Esophagus (tissue), 2 donors: Measurements from ENCODE around the gene BUB1. TPM values are rescaled to one million over a fixed set of nuclear protein-coding genes. Genes with fewer than 3 reads are reported as not detected.

ENCODE experiments used
- H3K27ac ChIP-seq, 2 donors: one replicate each; pipeline ENCODE4 v1.5.1; 2013; ENCODE audit warnings: low read depth in 2 of 2, mild to moderate bottlenecking in 2 of 2, inconsistent platforms in 1 of 2, low read length in 1 of 2, moderate library complexity in 1 of 2
- H3K27me3 ChIP-seq, 2 donors: one replicate each; pipeline ENCODE4 v1.6.1; 2013; ENCODE audit warnings: low read length in 2 of 2, control low read depth in 1 of 2, mild to moderate bottlenecking in 1 of 2; ENCODE audit not compliant: insufficient read depth in 2 of 2, control insufficient read depth in 1 of 2
- H3K36me3 ChIP-seq, 2 donors: one replicate each; pipeline ENCODE4 v1.6.1; 2013; ENCODE audit warnings: low read length in 1 of 2; ENCODE audit not compliant: control insufficient read depth in 2 of 2, insufficient read depth in 2 of 2
- H3K4me1 ChIP-seq, 2 donors: one replicate each; pipeline ENCODE4 v1.6.1; 2013; ENCODE audit warnings: low read length in 1 of 2; ENCODE audit not compliant: control insufficient read depth in 2 of 2, insufficient read depth in 2 of 2
- H3K4me3 ChIP-seq, 2 donors: one replicate each; pipeline ENCODE4 v1.5.1; 2013; ENCODE audit warnings: low read length in 2 of 2, mild to moderate bottlenecking in 2 of 2, low read depth in 1 of 2, moderate library complexity in 1 of 2
- H3K9me3 ChIP-seq, 2 donors: one replicate each; pipeline ENCODE4 v1.6.1; 2013; ENCODE audit warnings: mild to moderate bottlenecking in 2 of 2, low read depth in 1 of 2, low read length in 1 of 2, moderate library complexity in 1 of 2; ENCODE audit not compliant: control insufficient read depth in 2 of 2, insufficient read depth in 1 of 2
- WGBS, 2 donors: extraction: QIAGEN DNeasy Blood & Tissue Kit; methylation state at CpG; one replicate each; pipeline ENCODE4 v1.1.7; 2013; 5-methylcytosine and 5-hydroxymethylcytosine counted together
- polyA plus RNA-seq, 2 donors: library from polyadenylated mRNA; stranded (reverse); fragments of 200-250 nt; gene quantifications; one replicate each; pipeline ENCODE4 v1.2.3, GENCODE V29; 2013
- donor health status: healthy with polysubstance abuse.
- donor health status: Bipolar disorder and iron deficiency.

Gene BUB1
- polyA plus RNA-seq, 2 donors, result 2.3 to 5.3 TPM

- Histone ChIP-seq H3K36me3 (no peaks in the 10 kb centered on the region), H3K4me1 (no peaks in the 10 kb centered on the region), H3K9me3 (no peaks in the 10 kb centered on the region), H3K27ac (no peak overlapping the region), H3K27me3 (no peaks in the 10 kb centered on the region), H3K4me3 (no peak overlapping the region)
- WGBS, 2 donors, result 26 to 31% methylated on average over 9 of the region's 9 CpGs
Measured at GRCh38 chr2:110679337-110679707, 1.5 kb upstream of the BUB1 start.

- Histone ChIP-seq H3K27ac (peak overlapping the region; percentile 83 to 86), H3K9me3 (no peaks in the 10 kb centered on the region), H3K4me1 (no peaks in the 10 kb centered on the region), H3K4me3 (peak overlapping the region; percentile 58 to 76), H3K36me3 (no peaks in the 10 kb centered on the region), H3K27me3 (no peaks in the 10 kb centered on the region)
- WGBS, 2 donors, result 1% methylated on average over 28 of the region's 28 CpGs
Measured at GRCh38 chr2:110678457-110679336, 834 bp upstream of the BUB1 start.

GRCh38 chr2:110677080-110677479 is 783 bp downstream of the BUB1 start:
- Histone ChIP-seq H3K36me3 (no peaks in the 10 kb centered on the region), H3K9me3 (no peaks in the 10 kb centered on the region), H3K4me3 (peak overlapping the region in 1 of 2 donors; percentile 76), H3K27me3 (no peaks in the 10 kb centered on the region), H3K4me1 (no peaks in the 10 kb centered on the region), H3K27ac (no peak overlapping the region)
- 3 to 6% methylated on average over 5 of the region's 5 CpGs for WGBS, 2 donors

- Histone ChIP-seq H3K4me1 (no peaks in the 10 kb centered on the region), H3K4me3 (no peak overlapping the region), H3K9me3 (no peaks in the 10 kb centered on the region), H3K27me3 (no peaks in the 10 kb centered on the region), H3K27ac (no peak overlapping the region), H3K36me3 (no peaks in the 10 kb centered on the region)
- WGBS, 2 donors, result 82% methylated on average over 6 of the region's 6 CpGs
Measured at GRCh38 chr2:110675679-110676078, 2.2 kb downstream of the BUB1 start.

GRCh38 chr2:110674620-110675555 is 3.0 kb downstream of the BUB1 start:
- WGBS, 2 donors, result 56 to 58% methylated on average over 7 of the region's 7 CpGs
- Histone ChIP-seq H3K27me3 (no peaks in the 10 kb centered on the region), H3K9me3 (no peaks in the 10 kb centered on the region), H3K27ac (no peak overlapping the region), H3K4me1 (no peaks in the 10 kb centered on the region), H3K36me3 (no peaks in the 10 kb centered on the region), H3K4me3 (no peak overlapping the region)

GRCh38 chr2:110673201-110673600 is 4.7 kb downstream of the BUB1 start:
- WGBS, 2 donors, result 95 to 97% methylated on average over 4 of the region's 4 CpGs

GRCh38 chr2:110670826-110671225 is 7.0 kb downstream of the BUB1 start:
- WGBS, 2 donors, result 95 to 96% methylated on average over 5 of the region's 5 CpGs
- H3K36me3 ChIP-seq, result no peaks in the 10 kb centered on the region
- no peak overlapping the region for H3K4me3 ChIP-seq
- H3K9me3 ChIP-seq, result no peaks in the 10 kb centered on the region
- no peak overlapping the region for H3K27ac ChIP-seq
- no peaks in the 10 kb centered on the region for H3K4me1 ChIP-seq
- H3K27me3 ChIP-seq, result no peaks in the 10 kb centered on the region

More at GRCh38 chr2:110673201-110673600, 4.7 kb downstream of the BUB1 start:
- no peaks in the 10 kb centered on the region for H3K36me3 ChIP-seq
- no peak overlapping the region for H3K27ac ChIP-seq
- H3K9me3 ChIP-seq, result no peaks in the 10 kb centered on the region
- no peak overlapping the region for H3K4me3 ChIP-seq
- H3K4me1 ChIP-seq, result no peaks in the 10 kb centered on the region
- H3K27me3 ChIP-seq, result no peaks in the 10 kb centered on the region

- no peaks in the 10 kb centered on the region for H3K4me1 ChIP-seq
- H3K4me3 ChIP-seq, result no peak overlapping the region
- 80 to 89% methylated on average over 1 of the region's 1 CpG for WGBS, 2 donors
- H3K27ac ChIP-seq, result no peak overlapping the region
- no peaks in the 10 kb centered on the region for H3K27me3 ChIP-seq
- no peaks in the 10 kb centered on the region for H3K36me3 ChIP-seq
- no peaks in the 10 kb centered on the region for H3K9me3 ChIP-seq
Measured at GRCh38 chr2:110669079-110669478, 8.8 kb downstream of the BUB1 start.

- Histone ChIP-seq H3K4me3 (no peak overlapping the region), H3K4me1 (no peaks in the 10 kb centered on the region), H3K27ac (no peak overlapping the region), H3K9me3 (no peaks in the 10 kb centered on the region), H3K27me3 (no peaks in the 10 kb centered on the region), H3K36me3 (no peaks in the 10 kb centered on the region)
- WGBS, 2 donors, result 58 to 68% methylated on average over 3 of the region's 3 CpGs
Measured at GRCh38 chr2:110667071-110667470, 10.8 kb downstream of the BUB1 start.
